HL-60 (cell line): ENCODE measurements around the gene IGF1.

Source experiments
- DNase-seq, 2 experiments: peaks; one replicate each; pipeline ENCODE4 v3.0.0-alpha.2; 2010 to 2020; ENCODE audit warnings: low read depth in 1 of 2, low spot score in 1 of 2
- H3K27ac ChIP-seq: fragments of 250-450 bp; sonication (Bioruptor Pico); replicated peaks from 2 replicates; pipeline ENCODE4 v1.5.1; 2020; ENCODE audit warnings: mild to moderate bottlenecking, moderate library complexity
- H3K27me3 ChIP-seq: fragments of 250-450 bp; sonication (Bioruptor Pico); 2 replicates; pipeline ENCODE4 v1.5.1; 2021; ENCODE audit warnings: mild to moderate bottlenecking, moderate library complexity; ENCODE audit not compliant: insufficient read depth, poor library complexity, severe bottlenecking
- H3K4me3 ChIP-seq: replicated peaks from 2 replicates; pipeline ENCODE4 v1.5.1; 2011; ENCODE audit warnings: mild to moderate bottlenecking, control low read depth, low read length; ENCODE audit not compliant: insufficient read depth
- GABPA ChIP-seq: IDR thresholded peaks from 2 replicates; pipeline ENCODE4 v1.6.1; 2012; ENCODE audit warnings: low read depth
- POLR2AphosphoS5 ChIP-seq: IDR thresholded peaks from 2 replicates; pipeline ENCODE4 v1.6.1; 2012; ENCODE audit warnings: low read depth
- SPI1 ChIP-seq: IDR thresholded peaks from 2 replicates; pipeline ENCODE4 v1.6.1; 2012; ENCODE audit warnings: low read depth, mild to moderate bottlenecking, borderline replicate concordance
- TF ChIP-seq, protein P1 (sequence below): IDR thresholded peaks from 2 replicates; pipeline ENCODE4 v1.6.1; 2012; ENCODE audit warnings: low read depth; ENCODE audit not compliant: insufficient replicate concordance
- TF ChIP-seq, protein P2 (sequence below): IDR thresholded peaks from one replicate; pipeline ENCODE4 v1.5.1; 2011; ENCODE audit warnings: low read length, control low read depth, inconsistent platforms; ENCODE audit not compliant: insufficient read depth

The IGF1 gene

DNA sequence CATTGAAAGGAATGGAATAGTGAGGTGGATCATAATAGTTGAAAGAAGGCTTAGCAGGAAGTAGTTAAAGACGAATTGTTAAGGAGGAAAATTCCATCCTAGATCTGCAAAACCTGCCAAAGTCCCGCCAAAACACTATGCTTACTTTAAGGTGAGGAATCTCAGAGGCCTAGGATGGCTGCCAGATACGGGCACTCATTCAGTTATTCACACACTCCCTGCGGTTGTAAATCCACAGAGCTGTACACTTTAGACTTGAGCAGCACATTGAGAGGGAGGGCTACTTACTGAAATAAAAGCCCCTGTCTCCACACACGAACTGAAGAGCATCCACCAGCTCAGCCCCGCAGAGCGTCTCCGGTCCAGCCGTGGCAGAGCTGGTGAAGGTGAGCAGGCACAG is 5.0 kb downstream of the IGF1 start:
- Histone ChIP-seq H3K27ac (no peak overlapping the region), H3K4me3 (no peak overlapping the region), H3K27me3 (peaks cover 20% of the 10 kb centered on the region)
- TF ChIP-seq SPI1 (no peak), POLR2AphosphoS5 (no peak), GABPA (no peak)
- TF ChIP-seq, protein P1, sequence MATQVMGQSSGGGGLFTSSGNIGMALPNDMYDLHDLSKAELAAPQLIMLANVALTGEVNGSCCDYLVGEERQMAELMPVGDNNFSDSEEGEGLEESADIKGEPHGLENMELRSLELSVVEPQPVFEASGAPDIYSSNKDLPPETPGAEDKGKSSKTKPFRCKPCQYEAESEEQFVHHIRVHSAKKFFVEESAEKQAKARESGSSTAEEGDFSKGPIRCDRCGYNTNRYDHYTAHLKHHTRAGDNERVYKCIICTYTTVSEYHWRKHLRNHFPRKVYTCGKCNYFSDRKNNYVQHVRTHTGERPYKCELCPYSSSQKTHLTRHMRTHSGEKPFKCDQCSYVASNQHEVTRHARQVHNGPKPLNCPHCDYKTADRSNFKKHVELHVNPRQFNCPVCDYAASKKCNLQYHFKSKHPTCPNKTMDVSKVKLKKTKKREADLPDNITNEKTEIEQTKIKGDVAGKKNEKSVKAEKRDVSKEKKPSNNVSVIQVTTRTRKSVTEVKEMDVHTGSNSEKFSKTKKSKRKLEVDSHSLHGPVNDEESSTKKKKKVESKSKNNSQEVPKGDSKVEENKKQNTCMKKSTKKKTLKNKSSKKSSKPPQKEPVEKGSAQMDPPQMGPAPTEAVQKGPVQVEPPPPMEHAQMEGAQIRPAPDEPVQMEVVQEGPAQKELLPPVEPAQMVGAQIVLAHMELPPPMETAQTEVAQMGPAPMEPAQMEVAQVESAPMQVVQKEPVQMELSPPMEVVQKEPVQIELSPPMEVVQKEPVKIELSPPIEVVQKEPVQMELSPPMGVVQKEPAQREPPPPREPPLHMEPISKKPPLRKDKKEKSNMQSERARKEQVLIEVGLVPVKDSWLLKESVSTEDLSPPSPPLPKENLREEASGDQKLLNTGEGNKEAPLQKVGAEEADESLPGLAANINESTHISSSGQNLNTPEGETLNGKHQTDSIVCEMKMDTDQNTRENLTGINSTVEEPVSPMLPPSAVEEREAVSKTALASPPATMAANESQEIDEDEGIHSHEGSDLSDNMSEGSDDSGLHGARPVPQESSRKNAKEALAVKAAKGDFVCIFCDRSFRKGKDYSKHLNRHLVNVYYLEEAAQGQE: no peak
- TF ChIP-seq, protein P2, sequence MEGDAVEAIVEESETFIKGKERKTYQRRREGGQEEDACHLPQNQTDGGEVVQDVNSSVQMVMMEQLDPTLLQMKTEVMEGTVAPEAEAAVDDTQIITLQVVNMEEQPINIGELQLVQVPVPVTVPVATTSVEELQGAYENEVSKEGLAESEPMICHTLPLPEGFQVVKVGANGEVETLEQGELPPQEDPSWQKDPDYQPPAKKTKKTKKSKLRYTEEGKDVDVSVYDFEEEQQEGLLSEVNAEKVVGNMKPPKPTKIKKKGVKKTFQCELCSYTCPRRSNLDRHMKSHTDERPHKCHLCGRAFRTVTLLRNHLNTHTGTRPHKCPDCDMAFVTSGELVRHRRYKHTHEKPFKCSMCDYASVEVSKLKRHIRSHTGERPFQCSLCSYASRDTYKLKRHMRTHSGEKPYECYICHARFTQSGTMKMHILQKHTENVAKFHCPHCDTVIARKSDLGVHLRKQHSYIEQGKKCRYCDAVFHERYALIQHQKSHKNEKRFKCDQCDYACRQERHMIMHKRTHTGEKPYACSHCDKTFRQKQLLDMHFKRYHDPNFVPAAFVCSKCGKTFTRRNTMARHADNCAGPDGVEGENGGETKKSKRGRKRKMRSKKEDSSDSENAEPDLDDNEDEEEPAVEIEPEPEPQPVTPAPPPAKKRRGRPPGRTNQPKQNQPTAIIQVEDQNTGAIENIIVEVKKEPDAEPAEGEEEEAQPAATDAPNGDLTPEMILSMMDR: no peak
- no peak for DNase-seq

DNA sequence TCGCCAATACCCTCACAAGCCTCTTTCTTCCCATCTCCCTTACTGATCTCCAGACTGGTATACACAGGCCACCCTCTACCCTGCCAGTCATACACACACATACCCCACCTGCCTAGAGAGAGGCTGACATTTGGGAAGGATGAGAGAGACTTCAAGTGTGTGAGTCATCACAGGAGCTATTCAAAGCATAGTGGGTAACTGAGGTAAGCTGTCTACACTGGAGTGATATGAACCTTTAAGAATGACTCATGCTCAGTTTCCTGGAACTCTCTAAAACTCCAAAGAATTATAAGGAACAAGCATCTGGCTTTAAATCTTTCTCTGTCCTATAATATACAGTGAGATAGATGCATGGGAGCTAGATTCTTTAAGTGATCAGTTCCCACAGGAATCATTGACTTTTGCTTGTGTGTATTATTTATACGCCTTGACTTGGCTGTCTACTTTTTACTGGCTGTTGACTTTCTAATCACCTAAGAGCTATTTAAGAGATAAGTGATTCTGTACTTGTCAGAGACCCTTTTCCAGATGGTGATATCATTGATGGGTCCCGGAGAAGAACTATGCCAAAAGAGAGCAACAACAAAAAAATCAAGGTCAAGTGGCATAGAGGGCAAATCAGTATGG is 5.8 kb downstream of the IGF1 start:
- TF ChIP-seq, protein P2: no peak
- TF ChIP-seq POLR2AphosphoS5 (no peak), SPI1 (no peak), GABPA (no peak)
- TF ChIP-seq, protein P1: no peak
- no peak for DNase-seq
- Histone ChIP-seq H3K4me3 (no peak overlapping the region), H3K27ac (no peak overlapping the region), H3K27me3 (peaks cover 13% of the 10 kb centered on the region)

DNA sequence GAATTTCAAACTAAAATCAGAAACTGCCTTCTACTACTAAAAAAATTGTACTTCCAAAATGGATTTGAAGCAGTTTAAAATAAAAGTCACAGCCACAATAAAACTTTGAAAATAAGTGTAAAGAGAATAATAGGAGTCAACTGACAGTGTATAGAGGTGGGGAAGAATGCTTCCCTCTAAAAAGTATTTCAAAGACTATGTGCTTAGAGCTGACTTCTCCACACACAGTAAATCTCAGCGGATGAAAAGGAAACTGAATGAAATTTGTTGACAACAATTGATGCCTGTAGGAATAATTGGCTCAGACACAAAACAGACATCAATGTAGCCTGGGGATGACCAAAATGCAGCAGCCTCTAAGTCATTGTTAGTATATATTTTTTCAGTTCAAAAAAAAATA is 7.9 kb downstream of the IGF1 start:
- Histone ChIP-seq H3K27me3 (peaks cover 3% of the 10 kb centered on the region), H3K4me3 (no peak overlapping the region), H3K27ac (no peak overlapping the region)
- no peak for DNase-seq
- no peak for TF ChIP-seq SPI1
- no peak for TF ChIP-seq POLR2AphosphoS5
- TF ChIP-seq, protein P1: no peak
- TF ChIP-seq GABPA: no peak
- TF ChIP-seq, protein P2: no peak
